Heart left ventricle (tissue), 11 donors: ENCODE results near the gene HLA-DQA2. TPM values are rescaled to one million over a fixed set of nuclear protein-coding genes. Genes with fewer than 3 reads are reported as not detected.

Source experiments
- microRNA-seq, 4 donors: library from miRNA; unstranded; fragments of <30 nt; microRNA quantifications; one replicate each; pipeline versions ENCODE4 to v1.2.0, GENCODE V29; 2017 to 2020
- polyA plus RNA-seq, 2 donors: library from polyadenylated mRNA; stranded (reverse); fragments of 200-250 nt; gene quantifications; one replicate each; pipeline ENCODE4 v1.2.3, GENCODE V29; 2013
- total RNA-seq, 9 donors: library from RNA; depleted of rRNA in 2 of 9; stranded (reverse); fragments of >200 nt in 2 of 9; fragmentation: NEBNext Ultra II Directional in 3 of 9; extraction: Animal tissue kit (Norgen Biotek cat#: 25700) in 3 of 9; gene quantifications; one replicate each; pipeline versions ENCODE4 v1.1.0 to v1.2.4, GENCODE V29; 2016 to 2023
- donor health status: ischemic (EF 13 %, LVEDD 7.1; RV severe dilation, severe dysfunction).
- donor health status: healthy with polysubstance abuse.
- donor health status: DM: no; HTN: yes; CAD: no.
- donor health status: DM: no; HTN: no; CAD: no.
- donor health status: ischemic (EF 25% LVEDD 5.7; RV mildly dilated, moderate dysfunction).
- donor health status: healthy.
- donor health status: DM: yes; HTN: yes; CAD: no.
- donor health status: PGD.
- donor health status: nonischemic (EF 23%, LVEDD 6.1; RV moderate dilation, normal function).

HLA-DQA2 gene
- total and polyA plus RNA-seq, 11 donors: 0.14 to 34.4 (median 1.6) TPM; not detected in 5

Small RNAs within 50 kb of the gene (microRNA-seq; reads per million reads assigned to microRNA genes)
- 0 reads per million in 4 donors for gene MIR3135B

Other genes with a start within 250 kb of the HLA-DQA2 start
- 10 to 100 TPM in 8 of 9 donors, 1 to 10 TPM in 1; 1.3 to 93.6 (median 50.7) TPM for gene HLA-DRB5, start 211.1 kb upstream of the HLA-DQA2 start, total RNA-seq
- gene HLA-DRB5, start 211.1 kb upstream of the HLA-DQA2 start, polyA plus RNA-seq: 1 to 10 TPM in 1 of 2 donors, under 1 TPM in 1; 0.38 to 2.7 TPM
- gene HLA-DRB1, start 151.5 kb upstream of the HLA-DQA2 start, total RNA-seq: 100 to 1,000 TPM in 3 of 9 donors, 10 to 100 TPM in 6; 12.3 to 404 (median 86.3) TPM
- 10 to 100 TPM; 32.3 to 76.3 TPM for gene HLA-DRB1, start 151.5 kb upstream of the HLA-DQA2 start, polyA plus RNA-seq
- gene HLA-DQA1, start 104.0 kb upstream of the HLA-DQA2 start, total RNA-seq: 100 to 1,000 TPM in 1 of 9 donors, 10 to 100 TPM in 5, 1 to 10 TPM in 2, not detected in 1; 1.2 to 154 (median 14.1) TPM
- gene HLA-DQA1, start 104.0 kb upstream of the HLA-DQA2 start, polyA plus RNA-seq: 1 to 10 TPM; 5.3 to 8.7 TPM
- gene HLA-DQB1, start 74.7 kb upstream of the HLA-DQA2 start, total RNA-seq: 10 to 100 TPM in 6 of 9 donors, 1 to 10 TPM in 2, under 1 TPM in 1; 0.38 to 86.5 (median 14.9) TPM
- 10 to 100 TPM; 15.4 to 28.9 TPM for gene HLA-DQB1, start 74.7 kb upstream of the HLA-DQA2 start, polyA plus RNA-seq
- gene HLA-DQB2, start 22.1 kb downstream of the HLA-DQA2 start, total RNA-seq: 10 to 100 TPM in 1 of 9 donors, 1 to 10 TPM in 3, under 1 TPM in 2, not detected in 3; 0.55 to 26.4 (median 1.5) TPM
- gene HLA-DQB2, start 22.1 kb downstream of the HLA-DQA2 start, polyA plus RNA-seq: not detected
- 1 to 10 TPM in 1 of 9 donors, under 1 TPM in 6, not detected in 2; 0.25 to 2.7 (median 0.60) TPM for gene HLA-DOB, start 75.6 kb downstream of the HLA-DQA2 start, total RNA-seq
- under 1 TPM; 0.30 to 0.76 TPM for gene HLA-DOB, start 75.6 kb downstream of the HLA-DQA2 start, polyA plus RNA-seq
- 100 to 1,000 TPM in 1 of 9 donors, 10 to 100 TPM in 6, 1 to 10 TPM in 2; 5.4 to 107 (median 14.9) TPM for gene TAP2, start 97.3 kb downstream of the HLA-DQA2 start, total RNA-seq
- 10 to 100 TPM in 1 of 2 donors, 1 to 10 TPM in 1; 7.7 to 12.0 TPM for gene TAP2, start 97.3 kb downstream of the HLA-DQA2 start, polyA plus RNA-seq
- gene PSMB8, start 102.7 kb downstream of the HLA-DQA2 start, total RNA-seq: 100 to 1,000 TPM in 1 of 9 donors, 10 to 100 TPM in 8; 11.1 to 115 (median 15.2) TPM
- gene PSMB8, start 102.7 kb downstream of the HLA-DQA2 start, polyA plus RNA-seq: 10 to 100 TPM; 23.1 to 32.6 TPM
- 100 to 1,000 TPM in 1 of 9 donors, 10 to 100 TPM in 8; 15.1 to 207 (median 20.3) TPM for gene TAP1, start 112.3 kb downstream of the HLA-DQA2 start, total RNA-seq
- 10 to 100 TPM; 21.6 to 44.5 TPM for gene TAP1, start 112.3 kb downstream of the HLA-DQA2 start, polyA plus RNA-seq
- 100 to 1,000 TPM in 1 of 9 donors, 10 to 100 TPM in 7, 1 to 10 TPM in 1; 8.9 to 182 (median 14.6) TPM for gene PSMB9, start 112.8 kb downstream of the HLA-DQA2 start, total RNA-seq
- gene PSMB9, start 112.8 kb downstream of the HLA-DQA2 start, polyA plus RNA-seq: 10 to 100 TPM; 15.7 to 23.3 TPM
- gene HLA-DMB, start 199.6 kb downstream of the HLA-DQA2 start, total RNA-seq: 100 to 1,000 TPM in 1 of 9 donors, 10 to 100 TPM in 1, 1 to 10 TPM in 7; 2.7 to 127 (median 9.3) TPM
- 1 to 10 TPM; 3.7 to 4.8 TPM for gene HLA-DMB, start 199.6 kb downstream of the HLA-DQA2 start, polyA plus RNA-seq
- gene HLA-DMA, start 211.7 kb downstream of the HLA-DQA2 start, total RNA-seq: 100 to 1,000 TPM in 1 of 9 donors, 10 to 100 TPM in 6, 1 to 10 TPM in 2; 5.4 to 150 (median 16.2) TPM
- gene HLA-DMA, start 211.7 kb downstream of the HLA-DQA2 start, polyA plus RNA-seq: 10 to 100 TPM in 1 of 2 donors, 1 to 10 TPM in 1; 8.0 to 20.4 TPM
- gene BRD2, start 227.2 kb downstream of the HLA-DQA2 start, total RNA-seq: 100 to 1,000 TPM in 2 of 9 donors, 10 to 100 TPM in 7; 56.8 to 107 (median 73.5) TPM
- 10 to 100 TPM; 61.9 to 67.8 TPM for gene BRD2, start 227.2 kb downstream of the HLA-DQA2 start, polyA plus RNA-seq